ENCODE results near the gene WDR91.
"Not testable (repeated sequence)": the region's sequence is repeated elsewhere in the genome, so short reads cannot be mapped to it uniquely, and the experiment has no call there.

The WDR91 gene

GRCh38 chr7:135233570-135233969, 22.2 kb upstream of the WDR91 start, which contains the start of gene STRA8:
STRA8 (plus strand) TSS chr7:135233838; CDS start chr7:135240525, 6,687 bp downstream.
- no peak for FAIRE-seq

- FAIRE-seq = no peak
These were observed 21.4 kb upstream of the WDR91 start for GRCh38 chr7:135232720-135233119.

GRCh38 chr7:135232087-135232486, 20.8 kb upstream of the WDR91 start:
- FAIRE-seq = no peak

GRCh38 chr7:135231686-135232085, 20.4 kb upstream of the WDR91 start:
- FAIRE-seq = no peak

- FAIRE-seq = peak; percentile 21
These were observed 12.7 kb upstream of the WDR91 start for GRCh38 chr7:135224027-135224426.

- FAIRE-seq = no peak
These were observed 6.6 kb upstream of the WDR91 start for GRCh38 chr7:135217645-135218509.

- no peak for FAIRE-seq
These were observed 4.4 kb upstream of the WDR91 start for GRCh38 chr7:135215698-135216097.

GRCh38 chr7:135215180-135215579, 3.9 kb upstream of the WDR91 start:
- no peak for FAIRE-seq

- FAIRE-seq = no peak
These were observed 2.5 kb upstream of the WDR91 start for GRCh38 chr7:135213831-135214230.

- not testable (repeated sequence) for FAIRE-seq
These were observed 790 bp upstream of the WDR91 start for GRCh38 chr7:135211946-135212685.

GRCh38 chr7:135210888-135211178, 493 bp downstream of the WDR91 start:
- no peak for FAIRE-seq

GRCh38 chr7:135209225-135209834, 2.0 kb downstream of the WDR91 start:
- no peak for FAIRE-seq

GRCh38 chr7:135208102-135208793, 3.1 kb downstream of the WDR91 start:
- no peak for FAIRE-seq

GRCh38 chr7:135207406-135208101, 3.8 kb downstream of the WDR91 start:
- FAIRE-seq = no peak

GRCh38 chr7:135206941-135207391, 4.4 kb downstream of the WDR91 start:
- no peak for FAIRE-seq

- FAIRE-seq = no peak
These were observed 5.5 kb downstream of the WDR91 start for GRCh38 chr7:135205850-135206249.

- FAIRE-seq = no peak
These were observed 6.5 kb downstream of the WDR91 start for GRCh38 chr7:135204876-135205275.

- no peak for FAIRE-seq
These were observed 7.0 kb downstream of the WDR91 start for GRCh38 chr7:135204341-135204749.

- no peak for FAIRE-seq
These were observed 10.0 kb downstream of the WDR91 start for GRCh38 chr7:135201350-135201749.

GRCh38 chr7:135200821-135201331, 10.4 kb downstream of the WDR91 start:
- no peak for FAIRE-seq

- FAIRE-seq = no peak
These were observed 11.9 kb downstream of the WDR91 start for GRCh38 chr7:135199439-135199838.
